ENCODE results near the gene NNAT. TPM values are rescaled to one million over a fixed set of nuclear protein-coding genes. Genes with fewer than 3 reads are reported as not detected.
"Not testable (repeated sequence)": the region's sequence is repeated elsewhere in the genome, so short reads cannot be mapped to it uniquely, and the experiment has no call there.

Gene NNAT
- total RNA-seq, 6 experiments from 2014 or later, result not detected

- DNase-seq, result no peak
- TF ChIP-seq POLR2A (IDR thresholded peaks at IDR 0.05) (no peak), CTCF (IDR thresholded peaks at IDR 0.05) (no peak)
- Histone ChIP-seq H3K9me3 (no peaks in the 10 kb centered on the region), H3K36me3 (no peaks in the 10 kb centered on the region), H3K4me1 (no peaks in the 10 kb centered on the region), H3K4me3 (no peak overlapping the region), H3K27me3 (no peaks in the 10 kb centered on the region), H3K27ac (no peak overlapping the region)
- intact Hi-C loops (cut with DNase I), result no loop called here
- WGBS (ENCODE audit: insufficient coverage, low coverage, low lambda C conversion rate, missing lambda C conversion rate), result 61% methylated on average over 6 of the region's 6 CpGs
- ATAC-seq, result no peak
These were observed 21.2 kb downstream of the NNAT start for GRCh38 chr20:37542281-37542680.

- Histone ChIP-seq H3K36me3 (no peaks in the 10 kb centered on the region), H3K27me3 (no peaks in the 10 kb centered on the region), H3K27ac (no peak overlapping the region), H3K9me3 (no peaks in the 10 kb centered on the region), H3K4me1 (no peaks in the 10 kb centered on the region), H3K4me3 (no peak overlapping the region)
- 49% methylated on average over 3 of the region's 3 CpGs for WGBS (ENCODE audit: insufficient coverage, low coverage, low lambda C conversion rate, missing lambda C conversion rate)
- DNase-seq (peak in 1 of 3 donors; percentile 10), ATAC-seq (peak in 1 of 4 donors; percentile 41)
- TF ChIP-seq POLR2A (IDR thresholded peaks at IDR 0.05), result no peak
- peak in 2 of 4 donors; percentile 6 to 19 for TF ChIP-seq CTCF (IDR thresholded peaks at IDR 0.05)
- intact Hi-C loops (cut with DNase I), result no loop called here
These were observed 22.8 kb downstream of the NNAT start for GRCh38 chr20:37543828-37544227.

GRCh38 chr20:37544386-37544785 is 23.3 kb downstream of the NNAT start:
- 0% methylated on average over 1 of the region's 3 CpGs for WGBS (ENCODE audit: insufficient coverage, low coverage, low lambda C conversion rate, missing lambda C conversion rate)

DNA sequence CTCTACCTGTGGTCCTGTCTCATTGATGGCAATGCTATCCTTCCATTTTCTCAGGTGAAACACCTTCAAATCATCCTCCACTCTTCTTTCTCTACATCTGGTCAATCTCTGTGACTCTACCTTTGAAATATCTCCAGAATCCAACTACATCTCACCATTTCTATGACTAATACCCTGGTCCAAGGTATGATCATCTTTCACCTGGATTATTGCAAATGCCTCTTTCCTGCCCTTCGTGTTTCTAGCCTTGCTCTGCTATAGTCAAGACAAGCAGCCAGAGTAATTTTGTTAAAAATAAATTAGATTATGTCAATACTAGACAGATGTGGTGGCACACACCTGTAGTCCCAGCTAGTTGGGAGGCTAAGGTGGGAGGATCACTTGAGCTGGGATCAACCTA is 24.5 kb downstream of the NNAT start:
- no peaks in the 10 kb centered on the region for H3K9me3 ChIP-seq
- H3K4me3 ChIP-seq, result no peak overlapping the region
- no peaks in the 10 kb centered on the region for H3K36me3 ChIP-seq
- ATAC-seq (no peak), DNase-seq (no peak)
- TF ChIP-seq POLR2A (IDR thresholded peaks at IDR 0.05) (no peak), CTCF (IDR thresholded peaks at IDR 0.05) (no peak)
- H3K4me1 ChIP-seq, result no peaks in the 10 kb centered on the region
- 64% methylated on average over 1 of the region's 1 CpG for WGBS (ENCODE audit: insufficient coverage, low coverage, low lambda C conversion rate, missing lambda C conversion rate)
- no peaks in the 10 kb centered on the region for H3K27me3 ChIP-seq
- intact Hi-C loops (cut with DNase I), result no loop called here
- no peak overlapping the region for H3K27ac ChIP-seq

More at GRCh38 chr20:37544386-37544785, 23.3 kb downstream of the NNAT start:
- intact Hi-C loops (cut with DNase I), result no loop called here
- TF ChIP-seq POLR2A (IDR thresholded peaks at IDR 0.05) (no peak), CTCF (IDR thresholded peaks at IDR 0.05) (no peak)
- H3K4me3 ChIP-seq, result no peak overlapping the region
- peak in 1 of 3 donors; percentile 23 for DNase-seq
- H3K9me3 ChIP-seq, result no peaks in the 10 kb centered on the region
- ATAC-seq, result no peak
- no peaks in the 10 kb centered on the region for H3K4me1 ChIP-seq
- no peak overlapping the region for H3K27ac ChIP-seq
- H3K36me3 ChIP-seq, result no peaks in the 10 kb centered on the region
- no peaks in the 10 kb centered on the region for H3K27me3 ChIP-seq

GRCh38 chr20:37547912-37548311 is 26.9 kb downstream of the NNAT start:
- Histone ChIP-seq H3K36me3 (no peaks in the 10 kb centered on the region), H3K4me1 (no peaks in the 10 kb centered on the region), H3K9me3 (no peaks in the 10 kb centered on the region), H3K27ac (no peak overlapping the region), H3K4me3 (no peak overlapping the region), H3K27me3 (no peaks in the 10 kb centered on the region)
- no peak for DNase-seq
- TF ChIP-seq CTCF (IDR thresholded peaks at IDR 0.05) (no peak), POLR2A (IDR thresholded peaks at IDR 0.05) (no peak)
- intact Hi-C loops (cut with DNase I), result no loop called here
- ATAC-seq, result no peak

GRCh38 chr20:37550101-37550920 is 29.3 kb downstream of the NNAT start:
- H3K9me3 ChIP-seq; H3K4me1 ChIP-seq; intact Hi-C loops (cut with DNase I); H3K27me3 ChIP-seq; ATAC-seq; H3K27ac ChIP-seq; H3K36me3 ChIP-seq; H3K4me3 ChIP-seq; DNase-seq: not testable (repeated sequence)
- WGBS (ENCODE audit: insufficient coverage, low coverage, low lambda C conversion rate, missing lambda C conversion rate), result 30% methylated on average over 6 of the region's 16 CpGs

DNA sequence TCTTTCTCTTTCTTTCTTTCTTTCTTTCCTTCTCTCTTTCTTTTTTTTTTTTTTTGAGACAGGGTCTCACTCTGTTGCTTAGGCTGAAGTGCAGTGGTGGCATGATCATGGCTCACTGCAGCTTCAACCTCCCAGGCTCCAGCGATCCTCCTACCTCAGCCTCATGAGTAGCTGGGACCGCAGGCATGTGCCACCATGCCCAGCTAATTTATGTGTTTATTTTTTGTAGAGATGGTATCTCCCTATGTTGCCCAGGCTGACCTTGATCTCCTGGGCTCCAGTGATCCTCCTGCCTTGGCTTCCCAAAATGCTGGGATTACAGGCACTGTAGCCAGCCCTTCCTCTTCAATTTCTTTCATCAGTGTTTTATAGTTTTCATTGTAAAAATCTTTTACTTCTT is 30.6 kb downstream of the NNAT start:
- intact Hi-C loops (cut with DNase I); DNase-seq; H3K9me3 ChIP-seq; H3K27ac ChIP-seq; H3K4me1 ChIP-seq; H3K4me3 ChIP-seq; H3K36me3 ChIP-seq; H3K27me3 ChIP-seq; ATAC-seq: not testable (repeated sequence)
- 75% methylated on average over 2 of the region's 2 CpGs for WGBS (ENCODE audit: insufficient coverage, low coverage, low lambda C conversion rate, missing lambda C conversion rate)
